A673 (cell line): ENCODE data around the gene ENAH. TPM values are rescaled to one million over a fixed set of nuclear protein-coding genes. Genes with fewer than 3 reads are reported as not detected.

Experiments
- BruUV-seq: library from RNA; stranded (reverse); fragments of 400-500 nt; replicated peaks from 2 replicates; lab custom pipeline; 2021; lab: Mats Ljungman, UMichigan
- CTCF ChIA-PET: fragments of 300-600 bp; sonication (Branson Sonifier 250); formaldehyde crosslinking; loops from one replicate; lab custom pipeline; 2022; ENCODE audit warnings: antibody characterized with exemption; lab: Charles Lee
- POLR2A ChIA-PET: fragments of 300-600 bp; sonication (Branson Sonifier 250); formaldehyde crosslinking; loops from one replicate; lab custom pipeline; 2022; ENCODE audit warnings: antibody characterized with exemption; ENCODE audit not compliant: low non-redundant PET; lab: Charles Lee
- DNase-seq: peaks from one replicate; pipeline ENCODE4 v3.0.0-alpha.2; 2015; ENCODE audit warnings: low spot score
- H3K27ac ChIP-seq: fragments of 200-600 bp; sonication (generic); 2 replicates; pipeline ENCODE4 v1.5.1; 2016; ENCODE audit warnings: mixed run types, low read depth, mild to moderate bottlenecking, mixed read lengths, antibody characterized with exemption, low read length; ENCODE audit not compliant: poor library complexity, severe bottlenecking
- H3K27me3 ChIP-seq: fragments of 200-600 bp; sonication (generic); replicated peaks from 2 replicates; pipeline ENCODE4 v1.6.1; 2017; ENCODE audit warnings: mixed run types, low read depth, mild to moderate bottlenecking, mixed read lengths, antibody characterized with exemption, low read length; ENCODE audit not compliant: insufficient read depth, poor library complexity
- H3K36me3 ChIP-seq: fragments of 200-600 bp; sonication (generic); 2 replicates; pipeline ENCODE4 v1.6.1; 2016; ENCODE audit warnings: mixed run types, mild to moderate bottlenecking, mixed read lengths, antibody characterized with exemption, low read length; ENCODE audit not compliant: insufficient read depth, poor library complexity, severe bottlenecking
- H3K4me1 ChIP-seq: fragments of 200-600 bp; sonication (generic); 2 replicates; pipeline ENCODE4 v1.6.1; 2017; ENCODE audit warnings: mixed run types, mild to moderate bottlenecking, mixed read lengths, antibody characterized with exemption, low read length; ENCODE audit not compliant: insufficient read depth, poor library complexity, severe bottlenecking
- H3K4me3 ChIP-seq: fragments of 200-600 bp; sonication (generic); 2 replicates; pipeline ENCODE4 v1.5.1; 2016; ENCODE audit warnings: low read depth, mixed run types, mild to moderate bottlenecking, mixed read lengths, low read length; ENCODE audit not compliant: poor library complexity, severe bottlenecking
- H3K9me3 ChIP-seq: fragments of 200-600 bp; sonication (generic); 2 replicates; pipeline ENCODE4 v1.6.1; 2016; ENCODE audit warnings: mixed run types, low read depth, mild to moderate bottlenecking, mixed read lengths, antibody characterized with exemption, low read length; ENCODE audit not compliant: poor library complexity, severe bottlenecking
- CTCF ChIP-seq: fragments of 300-800, 200-600 bp; sonication (generic); conservative IDR thresholded peaks from 2 replicates; pipeline ENCODE4 v1.5.1; 2017; ENCODE audit warnings: low read depth, mild to moderate bottlenecking, antibody characterized with exemption, low read length, moderate library complexity, mixed read lengths
- EZH2 ChIP-seq: fragments of 200-600 bp; sonication (generic); IDR thresholded peaks from 2 replicates; pipeline ENCODE4 v1.6.1; 2017; ENCODE audit warnings: borderline replicate concordance, low read depth, mild to moderate bottlenecking, mixed read lengths, antibody characterized with exemption, low read length; ENCODE audit not compliant: poor library complexity, severe bottlenecking
- intact Hi-C: fragments of 100-400 bp; cut with micrococcal nuclease; formaldehyde crosslinking; loops from one replicate; pipeline ENCODE4 v1.10.0; 2022; ENCODE audit not compliant: unreplicated experiment
- total RNA-seq: library from RNA; stranded (reverse); gene quantifications from 2 replicates; pipeline ENCODE4 v1.2.3, GENCODE V29; 2021

ENAH gene
- total RNA-seq, 1 experiment from 2014 or later, result 186 TPM

GRCh38 chr1:225593414-225593813 is 59.5 kb downstream of the ENAH start:
- no peak for TF ChIP-seq CTCF
- TF ChIP-seq EZH2, result no peak
- Histone ChIP-seq H3K4me1 (peaks cover 53% of the 10 kb centered on the region), H3K27me3 (no peaks in the 10 kb centered on the region), H3K4me3 (no peak overlapping the region), H3K36me3 (no peaks in the 10 kb centered on the region), H3K9me3 (no peaks in the 10 kb centered on the region), H3K27ac (no peak overlapping the region)
- ChIA-PET POLR2A (no interaction called here), CTCF (no interaction called here)
- no peak for DNase-seq
- no TSS peak for BruUV-seq
- intact Hi-C loops, result no loop called here

GRCh38 chr1:225592362-225593025 is 60.4 kb downstream of the ENAH start:
- intact Hi-C loops, result no loop called here
- ChIA-PET CTCF (no interaction called here), POLR2A (no interaction called here)
- no peaks in the 10 kb centered on the region for H3K27me3 ChIP-seq
- no TSS peak for BruUV-seq
- TF ChIP-seq CTCF (no peak), EZH2 (no peak)
- H3K4me3 ChIP-seq, result no peak overlapping the region
- no peak for DNase-seq
- H3K9me3 ChIP-seq, result no peaks in the 10 kb centered on the region
- H3K36me3 ChIP-seq, result no peaks in the 10 kb centered on the region
- H3K4me1 ChIP-seq, result peaks cover 53% of the 10 kb centered on the region
- H3K27ac ChIP-seq, result no peak overlapping the region

GRCh38 chr1:225587310-225587709 is 65.6 kb downstream of the ENAH start:
- no TSS peak for BruUV-seq
- Histone ChIP-seq H3K4me1 (peaks cover 14% of the 10 kb centered on the region), H3K27ac (no peak overlapping the region), H3K27me3 (no peaks in the 10 kb centered on the region), H3K9me3 (no peaks in the 10 kb centered on the region), H3K36me3 (no peaks in the 10 kb centered on the region), H3K4me3 (no peak overlapping the region)
- intact Hi-C loops, result no loop called here
- DNase-seq, result no peak
- POLR2A ChIA-PET, result no interaction called here
- TF ChIP-seq CTCF (no peak), EZH2 (no peak)
- CTCF ChIA-PET, result no interaction called here
